ENCODE measurements around the gene MRPL2. TPM values are rescaled to one million over a fixed set of nuclear protein-coding genes. Genes with fewer than 3 reads are reported as not detected.

The MRPL2 gene
- total RNA-seq (10 to 100 TPM; 89.6 to 91.6 TPM), polyA plus RNA-seq (47.5 TPM)

DNA sequence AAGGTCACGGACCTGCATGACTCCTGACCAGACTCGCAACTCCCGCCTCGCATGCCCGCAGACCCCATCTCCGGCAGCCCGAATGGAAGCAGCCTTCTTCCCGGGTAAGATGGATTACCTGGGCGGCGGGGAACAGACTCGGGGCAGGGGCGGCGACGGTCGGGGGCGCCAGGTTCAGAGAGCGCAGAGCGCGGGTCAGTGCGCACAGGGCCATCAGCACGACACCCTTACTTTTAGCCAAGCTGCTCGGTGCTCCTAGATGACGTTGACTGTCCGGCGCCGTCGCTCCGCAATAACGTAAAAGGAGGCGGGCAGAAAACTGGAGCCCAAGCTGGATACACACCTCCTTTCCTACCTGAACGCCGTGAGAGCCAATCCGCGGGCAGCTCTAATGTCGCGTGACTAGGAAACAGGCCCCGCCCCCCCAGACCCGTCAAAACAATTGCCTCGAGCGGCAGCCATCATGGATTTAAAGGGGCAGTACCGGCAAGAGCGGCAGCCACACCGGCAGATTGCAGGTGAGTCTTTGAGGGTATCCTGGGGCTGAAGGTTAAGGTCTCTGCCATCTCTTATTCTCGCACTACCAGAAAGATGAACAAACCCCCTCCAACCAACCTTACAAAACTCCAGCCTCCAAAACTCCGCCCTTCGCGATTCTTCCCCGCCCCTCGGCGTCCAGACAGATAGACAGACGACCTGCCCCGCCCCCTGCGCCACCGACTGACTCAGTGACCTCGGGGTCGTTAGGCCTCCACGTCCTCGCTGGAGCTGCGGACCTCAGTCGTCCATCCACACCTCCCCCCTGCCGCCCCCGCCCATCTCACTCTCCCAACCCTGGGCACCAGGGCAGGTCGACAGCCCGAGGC lies at the start of gene MRPL2, which contains the start of gene KLC4:
MRPL2 (minus strand) TSS at position 267 of the 866 bp plus-strand sequence; CDS start at position 214, 53 bp downstream.
KLC4 (plus strand) TSS at position 464 of the 866 bp plus-strand sequence. CDS start 1,705 bp downstream, outside the sequence.
- ChIA-PET CTCF (interaction anchor here (1.2 to 2.1 kb wide), 2 partner anchors 47 to 84 kb away, joined by 3 to 6 read pairs; no protein-coding TSS in a partner anchor), POLR2A (interaction anchor here (0.5 to 2.6 kb wide), 11 partner anchors 38 to 316 kb away, joined by 3 to 24 read pairs (median 5); partner anchors contain the start of genes CNPY3, KLHDC3, MEA1 and PEX6)
- H3K9me3 Mint-ChIP-seq: no peaks in the 10 kb centered on the region
- Histone ChIP-seq H3K4me1 (ENCODE audit: insufficient read depth, low read length) (peaks cover 23% of the 10 kb centered on the region), H3K4me3 (ENCODE audit: low read length) (peak within 1 kb of the TSS; percentile 93), H3K27me3 (ENCODE audit: insufficient read depth, low read length, poor library complexity, severe bottlenecking) (no peaks in the 10 kb centered on the region), H3K9me3 (ENCODE audit: low read length) (no peaks in the 10 kb centered on the region), H3K36me3 (ENCODE audit: insufficient read depth, low read length) (peaks cover 18% of the 10 kb centered on the region), H3K27ac (ENCODE audit: low read depth, low read length) (peak within 1 kb of the TSS; percentile 94)
- peak within 1 kb of the TSS; percentile 95 to 99 (median 98) for H3K4me3 Mint-ChIP-seq
- peaks cover 32 to 54% (median 50%) of the 10 kb centered on the region in 3 donors for H3K4me1 Mint-ChIP-seq
- H3K27me3 Mint-ChIP-seq: no peaks in the 10 kb centered on the region
- peak within 1 kb of the TSS; percentile 98 to 100 (median 100) for H3K27ac Mint-ChIP-seq
- peak; percentile 95 to 97 (median 96) for DNase-seq
- peaks cover 3 to 61% (median 14%) of the 10 kb centered on the region in 3 donors for H3K36me3 Mint-ChIP-seq

- Mint-ChIP-seq H3K36me3 (no peaks in the 10 kb centered on the region), H3K4me1 (peaks cover 1 to 5% (median 4%) of the 10 kb centered on the region in 3 donors), H3K27me3 (no peaks in the 10 kb centered on the region), H3K9me3 (no peaks in the 10 kb centered on the region), H3K27ac (peak overlapping the region in 1 of 8 donors; percentile 7), H3K4me3 (no peak overlapping the region)
- POLR2A ChIA-PET: no interaction called here
- H3K4me1 ChIP-seq (ENCODE audit: insufficient read depth, low read length): no peaks in the 10 kb centered on the region
- no peak overlapping the region for H3K27ac ChIP-seq (ENCODE audit: low read depth, low read length)
- H3K36me3 ChIP-seq (ENCODE audit: insufficient read depth, low read length): no peaks in the 10 kb centered on the region
- DNase-seq: no peak
- no peaks in the 10 kb centered on the region for H3K27me3 ChIP-seq (ENCODE audit: insufficient read depth, low read length, poor library complexity, severe bottlenecking)
- no peaks in the 10 kb centered on the region for H3K9me3 ChIP-seq (ENCODE audit: low read length)
- CTCF ChIA-PET: interaction anchor here (1.2 kb wide), 1 partner anchor 36 kb away, joined by 4 read pairs; no protein-coding TSS in a partner anchor
- no peak overlapping the region for H3K4me3 ChIP-seq (ENCODE audit: low read length)
Observed at GRCh38 chr6:43107344-43108062, 48.3 kb upstream of the MRPL2 start.

GRCh38 chr6:43105538-43106222 lies 46.4 kb upstream of the MRPL2 start:
- Histone ChIP-seq H3K36me3 (ENCODE audit: insufficient read depth, low read length) (no peaks in the 10 kb centered on the region), H3K9me3 (ENCODE audit: low read length) (no peaks in the 10 kb centered on the region), H3K4me1 (ENCODE audit: insufficient read depth, low read length) (no peaks in the 10 kb centered on the region), H3K4me3 (ENCODE audit: low read length) (no peak overlapping the region), H3K27ac (ENCODE audit: low read depth, low read length) (no peak overlapping the region), H3K27me3 (ENCODE audit: insufficient read depth, low read length, poor library complexity, severe bottlenecking) (no peaks in the 10 kb centered on the region)
- ChIA-PET CTCF (no interaction called here), POLR2A (no interaction called here)
- peaks cover 1 to 5% (median 4%) of the 10 kb centered on the region in 3 donors for H3K4me1 Mint-ChIP-seq
- no peak overlapping the region for H3K4me3 Mint-ChIP-seq
- DNase-seq: no peak
- H3K27me3 Mint-ChIP-seq: peaks cover 0 to under 1% of the 10 kb centered on the region in 2 donors
- no peaks in the 10 kb centered on the region for H3K36me3 Mint-ChIP-seq
- no peaks in the 10 kb centered on the region for H3K9me3 Mint-ChIP-seq
- H3K27ac Mint-ChIP-seq: peak overlapping the region in 2 of 8 donors; percentile 10 to 72

GRCh38 chr6:43103253-43103876 lies 44.1 kb upstream of the MRPL2 start:
- Mint-ChIP-seq H3K27me3 (peaks cover 0 to 3% of the 10 kb centered on the region in 2 donors), H3K36me3 (no peaks in the 10 kb centered on the region), H3K9me3 (no peaks in the 10 kb centered on the region), H3K27ac (no peak overlapping the region), H3K4me1 (peaks cover 1 to 5% (median 4%) of the 10 kb centered on the region in 3 donors), H3K4me3 (no peak overlapping the region)
- CTCF ChIA-PET: no interaction called here
- POLR2A ChIA-PET: no interaction called here
- no peak for DNase-seq
- Histone ChIP-seq H3K9me3 (ENCODE audit: low read length) (no peaks in the 10 kb centered on the region), H3K27ac (ENCODE audit: low read depth, low read length) (no peak overlapping the region), H3K4me1 (ENCODE audit: insufficient read depth, low read length) (no peaks in the 10 kb centered on the region), H3K4me3 (ENCODE audit: low read length) (no peak overlapping the region), H3K36me3 (ENCODE audit: insufficient read depth, low read length) (no peaks in the 10 kb centered on the region), H3K27me3 (ENCODE audit: insufficient read depth, low read length, poor library complexity, severe bottlenecking) (no peaks in the 10 kb centered on the region)

- Mint-ChIP-seq H3K4me1 (peaks cover 1 to 5% (median 4%) of the 10 kb centered on the region in 3 donors), H3K27ac (no peak overlapping the region), H3K36me3 (no peaks in the 10 kb centered on the region), H3K4me3 (no peak overlapping the region), H3K9me3 (no peaks in the 10 kb centered on the region), H3K27me3 (peaks cover 2 to 3% of the 10 kb centered on the region in 2 donors)
- Histone ChIP-seq H3K27me3 (ENCODE audit: insufficient read depth, low read length, poor library complexity, severe bottlenecking) (no peaks in the 10 kb centered on the region), H3K36me3 (ENCODE audit: insufficient read depth, low read length) (no peaks in the 10 kb centered on the region), H3K9me3 (ENCODE audit: low read length) (no peaks in the 10 kb centered on the region), H3K4me3 (ENCODE audit: low read length) (no peak overlapping the region), H3K27ac (ENCODE audit: low read depth, low read length) (no peak overlapping the region), H3K4me1 (ENCODE audit: insufficient read depth, low read length) (no peaks in the 10 kb centered on the region)
- DNase-seq: no peak
- CTCF ChIA-PET: no interaction called here
- POLR2A ChIA-PET: no interaction called here
Observed at GRCh38 chr6:43101497-43101896, 42.3 kb upstream of the MRPL2 start.

DNA sequence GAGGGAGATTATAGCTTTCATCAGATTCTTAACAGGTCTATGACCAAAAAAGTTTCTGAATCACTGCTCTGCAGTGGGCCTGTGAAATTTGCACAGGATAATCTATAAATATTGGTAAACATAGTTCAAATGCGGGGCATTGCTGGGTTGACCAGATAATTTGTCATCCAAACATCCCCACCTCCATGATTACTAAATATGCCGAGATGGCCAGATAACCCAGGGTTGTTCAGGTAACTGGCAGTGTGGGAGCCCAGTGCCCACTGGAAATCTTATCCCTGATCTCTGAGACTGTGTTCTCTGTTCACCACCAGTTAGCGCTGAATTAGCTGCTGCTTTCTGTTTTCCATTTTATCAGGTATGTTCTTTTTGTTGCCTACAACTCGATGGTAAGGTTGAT lies 38.3 kb upstream of the MRPL2 start:
- Histone ChIP-seq H3K9me3 (ENCODE audit: low read length) (no peaks in the 10 kb centered on the region), H3K4me3 (ENCODE audit: low read length) (no peak overlapping the region), H3K4me1 (ENCODE audit: insufficient read depth, low read length) (no peaks in the 10 kb centered on the region), H3K27me3 (ENCODE audit: insufficient read depth, low read length, poor library complexity, severe bottlenecking) (no peaks in the 10 kb centered on the region), H3K36me3 (ENCODE audit: insufficient read depth, low read length) (no peaks in the 10 kb centered on the region), H3K27ac (ENCODE audit: low read depth, low read length) (no peak overlapping the region)
- POLR2A ChIA-PET: no interaction called here
- H3K4me3 Mint-ChIP-seq: no peak overlapping the region
- peaks cover 8 to 17% (median 17%) of the 10 kb centered on the region in 3 donors for H3K4me1 Mint-ChIP-seq
- CTCF ChIA-PET: no interaction called here
- H3K9me3 Mint-ChIP-seq: no peaks in the 10 kb centered on the region
- no peak overlapping the region for H3K27ac Mint-ChIP-seq
- peaks cover 2 to 3% of the 10 kb centered on the region in 2 donors for H3K27me3 Mint-ChIP-seq
- no peak for DNase-seq
- no peaks in the 10 kb centered on the region for H3K36me3 Mint-ChIP-seq

- peaks cover 8 to 20% (median 18%) of the 10 kb centered on the region in 3 donors for H3K4me1 Mint-ChIP-seq
- ChIA-PET CTCF (no interaction called here), POLR2A (no interaction called here)
- H3K36me3 Mint-ChIP-seq: no peaks in the 10 kb centered on the region
- no peak for DNase-seq
- no peak overlapping the region for H3K27ac Mint-ChIP-seq
- Histone ChIP-seq H3K9me3 (ENCODE audit: low read length) (no peaks in the 10 kb centered on the region), H3K27me3 (ENCODE audit: insufficient read depth, low read length, poor library complexity, severe bottlenecking) (no peaks in the 10 kb centered on the region), H3K27ac (ENCODE audit: low read depth, low read length) (no peak overlapping the region), H3K4me1 (ENCODE audit: insufficient read depth, low read length) (no peaks in the 10 kb centered on the region), H3K4me3 (ENCODE audit: low read length) (no peak overlapping the region), H3K36me3 (ENCODE audit: insufficient read depth, low read length) (no peaks in the 10 kb centered on the region)
- no peak overlapping the region for H3K4me3 Mint-ChIP-seq
- H3K9me3 Mint-ChIP-seq: no peaks in the 10 kb centered on the region
- peaks cover 2 to 3% of the 10 kb centered on the region in 2 donors for H3K27me3 Mint-ChIP-seq
Observed at GRCh38 chr6:43097098-43097489, 37.9 kb upstream of the MRPL2 start.

Data from CD8-positive, alpha-beta memory T cell (primary cell).